Fibroblast of gingiva (primary cell): Measurements from ENCODE around the gene TBC1D8.
A peak's percentile ranks its signal among the peaks of the same experiment; 100 is the strongest.

ENCODE experiments used
- DNase-seq: peaks from one replicate; pipeline ENCODE4 v3.0.0-alpha.2; 2011; ENCODE audit warnings: low read depth

Gene TBC1D8

GRCh38 chr2:100997509-100998234 lies 153.5 kb downstream of the TBC1D8 start:
- no peak for DNase-seq

- DNase-seq = no peak
Measured at GRCh38 chr2:100995309-100996075, 155.7 kb downstream of the TBC1D8 start.

DNA sequence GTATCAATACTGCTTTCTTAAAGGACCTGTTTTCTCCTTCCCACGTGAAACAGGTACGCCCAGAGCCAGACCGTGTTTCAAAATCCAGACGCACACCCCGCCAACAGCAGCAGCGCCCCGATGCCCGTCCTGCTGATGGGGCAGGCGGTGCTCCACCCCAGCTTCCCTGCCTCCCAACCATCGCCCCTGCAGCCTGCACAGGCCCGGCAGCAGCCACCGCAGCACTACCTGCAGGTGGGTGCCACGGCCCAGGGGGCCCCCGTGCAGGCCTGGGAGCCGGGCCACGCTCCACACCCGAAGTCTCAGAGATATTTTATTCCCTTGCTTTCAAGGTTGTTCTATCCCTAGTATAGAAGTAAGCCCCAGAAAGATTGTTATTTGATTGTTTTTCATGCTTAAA lies 157.9 kb downstream of the TBC1D8 start:
- DNase-seq = no peak

DNA sequence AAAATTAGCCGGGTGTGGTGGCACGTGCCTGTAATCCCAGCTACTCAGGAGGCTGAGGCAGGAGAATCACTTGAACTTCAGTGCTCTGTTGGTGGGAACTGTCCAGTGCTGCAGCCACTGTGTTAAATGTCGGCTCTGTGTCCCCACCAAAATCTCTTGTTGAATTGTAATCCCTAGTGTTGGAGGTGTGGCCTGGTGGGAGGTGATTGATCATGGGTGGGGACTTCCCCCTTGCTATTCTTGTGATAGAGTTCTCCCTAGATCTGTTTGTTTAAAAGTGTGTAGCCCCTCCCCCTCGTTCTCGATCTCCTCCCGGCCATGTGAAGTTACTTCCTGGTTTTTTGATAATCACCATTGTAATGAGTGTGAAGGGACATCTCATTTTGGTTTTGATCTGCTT lies 158.9 kb downstream of the TBC1D8 start:
- DNase-seq = no peak

DNA sequence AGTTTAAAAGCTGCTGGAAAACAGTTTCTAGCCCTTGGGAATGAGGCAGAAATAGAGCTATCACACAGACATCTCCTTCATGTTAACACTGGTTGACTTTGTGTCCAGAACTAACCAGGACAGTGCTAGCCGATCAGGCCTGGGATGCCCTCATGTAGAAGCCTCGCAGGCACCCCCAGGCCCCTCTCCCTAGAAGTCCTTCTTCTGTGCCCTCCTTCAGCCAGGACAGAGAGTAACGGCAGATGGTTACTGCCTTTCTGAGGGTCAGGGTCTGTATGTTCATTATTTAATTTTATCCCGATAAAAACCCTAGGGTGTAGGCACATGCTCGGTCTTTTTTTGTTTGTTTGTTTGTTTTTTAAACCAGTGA lies 159.8 kb downstream of the TBC1D8 start:
- no peak for DNase-seq

- no peak for DNase-seq
Measured at GRCh38 chr2:100990650-100991403, 160.4 kb downstream of the TBC1D8 start.

GRCh38 chr2:100990166-100990565 lies 161.0 kb downstream of the TBC1D8 start:
- DNase-seq = no peak

DNA sequence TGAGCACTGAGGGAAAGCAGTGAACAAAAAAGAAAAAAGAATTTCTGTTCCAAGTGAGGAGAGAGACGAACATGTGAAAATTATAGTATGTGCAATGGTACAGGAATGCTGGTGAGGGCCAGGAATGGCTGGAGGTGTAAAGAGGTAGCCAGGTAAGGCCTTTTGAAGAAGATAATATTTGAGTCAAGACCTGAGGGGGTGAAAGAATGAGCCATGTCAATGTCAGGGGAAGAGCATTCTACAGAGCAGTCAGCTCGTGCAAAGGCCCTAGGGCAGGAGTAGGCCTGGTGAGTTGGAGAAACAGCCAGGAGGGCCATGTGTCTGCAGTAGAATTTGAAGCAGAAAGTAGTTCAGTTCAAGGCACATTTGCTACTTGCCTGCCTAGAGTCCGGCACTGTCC lies 161.5 kb downstream of the TBC1D8 start:
- DNase-seq = no peak

- peak; percentile 40 for DNase-seq
Measured at GRCh38 chr2:100988630-100989417, 162.4 kb downstream of the TBC1D8 start.

DNA sequence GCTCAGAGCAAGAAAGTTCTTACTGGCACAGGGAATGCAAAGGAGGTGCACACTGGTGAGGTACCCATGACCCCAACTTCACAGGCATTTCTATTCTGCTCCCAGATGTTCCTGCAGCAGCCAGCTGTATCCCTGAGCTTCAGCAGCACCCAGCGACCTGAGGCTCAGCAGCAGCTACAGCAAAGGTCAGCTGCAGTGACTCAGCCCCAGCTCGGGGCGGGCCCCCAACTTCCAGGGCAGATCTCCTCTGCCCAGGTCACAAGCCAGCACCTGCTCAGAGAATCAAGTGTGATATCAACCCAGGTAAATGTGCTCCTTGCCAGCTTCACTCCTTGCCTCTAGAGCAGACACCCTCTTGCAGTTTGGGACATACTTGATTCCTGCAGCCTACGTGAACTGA lies 163.2 kb downstream of the TBC1D8 start:
- DNase-seq = no peak

DNA sequence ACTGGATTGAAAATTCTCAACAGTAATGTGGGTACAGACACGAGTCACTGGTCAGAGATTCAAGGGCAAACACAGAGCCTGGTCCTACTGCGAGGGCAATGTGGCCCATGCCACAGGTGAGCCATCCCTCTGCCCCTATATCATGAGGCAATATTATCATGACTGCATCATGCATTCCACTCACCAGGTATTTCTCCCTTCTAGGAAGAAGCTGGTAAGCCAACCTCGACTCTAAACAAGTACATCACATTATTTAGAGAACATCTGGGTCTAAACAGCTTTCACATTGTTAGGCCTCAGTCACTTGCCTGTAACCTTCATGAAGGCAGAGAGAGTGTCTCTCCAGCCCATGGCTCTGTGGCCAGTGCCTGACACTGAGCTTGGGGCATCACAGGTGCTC lies 163.6 kb downstream of the TBC1D8 start:
- DNase-seq = no peak

- DNase-seq = no peak
Measured at GRCh38 chr2:100986157-100986556, 165.0 kb downstream of the TBC1D8 start.

DNA sequence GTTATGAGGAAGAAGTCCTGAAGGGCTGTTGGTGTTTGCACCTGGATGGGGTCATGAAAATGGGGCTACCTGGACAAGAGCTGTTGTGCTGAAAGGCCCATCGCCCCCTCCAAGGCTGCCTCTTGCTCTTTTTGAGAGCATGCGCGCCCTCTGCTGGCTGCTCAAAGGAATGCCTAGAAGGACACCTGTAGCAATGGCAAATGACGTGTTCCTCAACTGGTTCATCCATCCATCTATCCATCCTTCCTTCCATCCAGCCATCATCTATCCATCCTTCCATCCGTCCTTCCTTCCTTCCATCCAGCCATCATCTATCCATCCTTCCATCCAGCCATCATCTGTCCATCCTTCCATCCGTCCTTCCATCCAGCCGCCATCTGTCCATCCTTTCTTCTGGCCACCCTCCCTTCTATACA lies 166.3 kb downstream of the TBC1D8 start:
- peak; percentile 58 for DNase-seq

DNA sequence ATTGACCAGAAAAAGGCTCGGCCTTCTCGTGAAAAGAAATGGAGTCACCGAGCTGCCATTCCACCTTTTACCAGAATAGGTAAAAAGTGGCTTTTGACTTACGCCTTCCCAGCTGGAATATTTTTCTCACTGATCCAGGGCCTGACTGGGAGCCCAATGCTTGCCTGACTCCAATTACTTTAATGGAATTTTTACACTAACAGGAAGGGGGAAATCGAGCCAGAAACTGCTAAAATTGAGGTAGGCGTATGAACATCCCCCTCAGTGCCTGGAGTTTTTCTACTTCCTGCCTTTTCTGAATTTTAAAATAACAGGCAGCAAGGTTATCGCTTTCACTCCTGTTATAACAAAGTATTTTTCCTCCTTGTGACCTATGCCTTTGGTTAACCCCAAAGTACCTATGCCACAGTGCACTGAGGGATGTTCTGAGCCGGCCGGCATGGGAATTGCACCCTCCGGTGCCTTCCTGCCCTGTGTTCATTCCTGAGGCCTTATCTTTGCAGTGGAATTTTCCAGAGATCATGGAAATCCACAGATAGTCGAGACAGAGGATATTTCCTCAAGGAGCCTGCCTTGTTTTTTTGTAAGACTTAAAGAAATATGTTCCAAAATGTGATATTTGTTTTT lies 167.4 kb downstream of the TBC1D8 start:
- no peak for DNase-seq

GRCh38 chr2:100983201-100983600 lies 168.0 kb downstream of the TBC1D8 start:
- no peak for DNase-seq

GRCh38 chr2:100982431-100982861 lies 168.7 kb downstream of the TBC1D8 start:
- DNase-seq = no peak

DNA sequence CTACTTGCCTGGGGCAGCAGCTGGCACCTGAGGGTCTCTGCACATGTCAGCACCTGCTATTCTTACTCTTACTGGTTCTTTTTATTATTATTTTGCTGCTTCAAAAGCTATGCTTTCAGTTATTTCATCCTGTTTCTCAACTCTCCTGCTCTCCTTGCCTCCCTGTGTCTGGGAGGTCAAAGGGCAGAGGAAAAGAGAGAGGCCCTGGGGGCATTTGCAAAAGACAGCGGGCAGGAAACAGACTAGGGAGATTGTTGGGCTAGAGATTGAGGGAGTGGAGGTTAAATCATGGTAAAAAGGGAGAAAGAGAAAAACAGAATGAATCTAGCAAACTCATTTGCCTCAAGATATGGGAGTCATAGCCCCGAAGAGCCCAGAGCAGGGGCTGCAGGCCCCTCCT lies 170.2 kb downstream of the TBC1D8 start:
- DNase-seq = no peak

- DNase-seq = no peak
Measured at GRCh38 chr2:100980046-100980445, 171.1 kb downstream of the TBC1D8 start.

- DNase-seq = peak; percentile 72
Measured at GRCh38 chr2:100978582-100979191, 172.5 kb downstream of the TBC1D8 start.

DNA sequence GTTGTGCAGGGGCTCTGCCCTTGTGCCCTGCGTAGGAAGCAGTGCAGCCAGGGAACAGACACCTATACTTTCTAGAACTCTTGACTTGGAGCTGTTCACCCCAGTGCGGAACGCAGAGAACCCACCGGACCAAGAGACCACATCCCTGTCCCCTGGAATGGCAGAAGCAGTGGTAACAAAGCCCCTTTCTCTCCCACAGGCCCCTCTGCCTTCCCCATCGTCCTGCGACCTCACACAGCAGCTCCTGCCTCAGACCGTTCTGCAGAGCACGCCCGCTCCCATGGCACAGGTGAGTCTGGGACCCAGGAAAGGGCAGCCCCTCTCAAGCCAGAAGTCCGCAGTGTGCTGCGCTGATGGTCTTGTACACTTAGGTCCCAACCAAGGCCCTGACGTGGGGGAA lies 173.7 kb downstream of the TBC1D8 start:
- no peak for DNase-seq
